ENCODE results near the gene ZC3H18.
A peak's percentile ranks its signal among the peaks of the same experiment; 100 is the strongest.
"Not testable (repeated sequence)": the region's sequence is repeated elsewhere in the genome, so short reads cannot be mapped to it uniquely, and the experiment has no call there.

ZC3H18 gene

DNA sequence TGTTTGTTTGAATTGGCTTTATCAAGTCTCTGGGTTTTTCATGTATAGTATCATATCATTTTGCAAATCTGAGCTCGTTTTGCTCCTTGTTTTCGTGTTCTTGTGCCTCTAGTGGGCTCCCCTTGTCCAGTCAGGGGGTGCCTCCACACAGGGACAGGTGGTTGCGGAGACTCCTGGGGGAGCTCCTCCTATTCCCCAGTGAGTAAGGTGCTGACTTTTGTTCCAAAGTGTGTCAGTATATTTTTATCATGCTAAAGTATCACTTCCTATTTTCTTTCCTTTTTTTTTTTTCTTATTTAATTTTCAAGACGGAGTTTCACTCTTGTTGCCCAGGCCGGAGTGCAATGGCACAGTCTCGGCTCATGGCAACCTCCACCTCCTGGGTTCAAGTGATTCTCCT is 37.9 kb downstream of the ZC3H18 start:
- no peak for DNase-seq

DNA sequence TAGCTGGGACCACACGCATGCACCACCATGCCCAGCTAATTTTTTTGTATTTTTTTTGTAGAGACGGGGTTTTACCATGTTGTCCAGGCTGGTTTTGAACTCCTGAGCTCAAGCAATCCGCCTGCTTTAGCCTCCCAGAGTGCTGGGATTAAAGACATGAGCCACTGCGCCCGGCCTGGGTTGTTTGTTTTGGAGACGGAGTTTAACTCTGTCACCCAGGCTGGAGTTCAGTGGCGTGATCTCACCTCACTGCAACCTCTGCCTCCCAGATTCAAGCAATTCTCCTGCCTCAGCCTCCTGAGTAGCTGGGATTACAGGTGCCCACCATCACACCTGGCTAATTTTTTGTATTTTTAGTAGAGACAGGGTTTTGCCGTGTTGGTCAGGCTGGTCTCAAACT is 39.2 kb downstream of the ZC3H18 start:
- not testable (repeated sequence) for DNase-seq

DNA sequence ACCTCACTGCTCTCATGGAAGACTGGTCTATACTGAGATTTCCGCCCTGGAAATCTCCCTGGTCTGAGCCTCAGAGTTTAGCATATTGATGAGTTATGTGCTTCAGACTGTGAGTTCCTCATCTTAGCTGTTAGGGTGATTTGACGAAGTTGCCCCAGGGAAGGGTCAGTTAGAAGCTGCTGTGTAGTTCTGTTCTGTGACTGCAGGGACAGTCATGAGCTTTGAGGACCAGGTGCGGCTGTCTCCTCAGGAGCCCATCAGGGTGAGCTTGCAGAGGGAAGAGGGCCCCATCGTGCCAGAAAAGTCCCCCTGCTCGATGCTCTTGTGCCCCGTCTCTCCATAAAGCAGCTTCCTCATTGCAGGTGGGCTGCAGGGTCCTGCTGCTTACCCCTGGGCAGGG is 39.9 kb downstream of the ZC3H18 start:
- no peak for DNase-seq

DNA sequence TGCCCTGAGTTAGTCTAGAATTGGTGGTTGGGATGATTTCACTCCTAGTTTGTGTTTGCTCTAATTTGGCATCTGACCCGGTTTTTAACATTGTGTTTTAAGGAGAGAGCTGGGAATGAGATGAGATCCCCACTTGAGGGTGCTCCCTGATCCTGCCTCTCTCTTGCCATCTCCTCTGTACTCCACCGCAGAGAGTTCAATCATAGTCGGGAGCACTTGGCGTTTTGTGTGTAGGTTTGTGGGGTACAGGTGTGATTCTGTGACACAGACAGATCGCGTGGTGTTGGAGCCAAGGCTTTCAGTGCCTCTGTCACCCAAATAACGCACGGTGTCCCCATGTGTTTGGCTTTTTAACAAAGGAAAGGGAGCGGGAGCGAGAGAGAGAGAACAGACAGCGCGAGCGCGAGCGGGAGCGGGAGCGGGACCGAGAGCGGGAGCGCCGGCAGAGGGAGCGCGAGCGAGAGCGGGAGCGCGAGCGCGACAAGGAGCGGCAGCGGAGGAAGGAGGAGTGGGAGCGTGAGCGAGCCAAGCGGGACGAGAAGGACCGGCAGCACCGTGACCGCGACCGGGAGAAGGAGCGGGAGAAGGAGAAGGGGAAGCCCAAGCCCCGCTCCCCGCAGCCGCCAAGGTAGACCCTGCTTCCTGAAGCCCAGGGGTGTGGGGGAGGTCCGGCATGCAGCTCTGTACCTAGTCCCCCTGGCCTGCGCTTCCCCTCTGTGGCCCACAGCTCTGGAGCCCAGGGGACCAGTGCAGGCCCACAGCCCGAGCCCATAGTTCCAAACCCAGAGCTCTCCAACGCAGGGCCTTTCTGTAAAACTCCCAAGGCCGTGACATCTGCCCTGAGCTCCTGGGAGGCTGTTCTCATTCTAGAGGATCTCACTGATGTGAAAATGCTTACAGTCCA is 41.0 kb downstream of the ZC3H18 start:
- no peak for DNase-seq

DNA sequence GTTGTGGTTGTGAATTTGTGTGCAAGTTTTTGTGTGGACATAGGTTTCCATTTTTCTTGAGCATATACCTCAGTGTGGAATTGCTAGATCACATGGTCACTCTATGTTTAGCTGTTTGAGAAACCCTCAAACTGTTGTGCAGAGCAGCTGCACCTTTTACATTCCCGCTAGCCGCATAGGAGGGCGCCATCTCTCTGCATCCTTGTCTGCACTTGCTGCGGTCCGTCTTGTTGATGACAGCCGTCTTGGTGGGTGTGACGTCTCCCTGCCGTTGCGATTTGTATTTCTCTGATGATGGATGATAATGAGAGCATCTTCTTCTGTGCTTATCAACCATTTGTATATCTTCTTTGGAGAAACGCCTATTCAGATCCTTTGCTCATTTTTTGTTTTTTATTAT is 43.1 kb downstream of the ZC3H18 start:
- DNase-seq: no peak

DNA sequence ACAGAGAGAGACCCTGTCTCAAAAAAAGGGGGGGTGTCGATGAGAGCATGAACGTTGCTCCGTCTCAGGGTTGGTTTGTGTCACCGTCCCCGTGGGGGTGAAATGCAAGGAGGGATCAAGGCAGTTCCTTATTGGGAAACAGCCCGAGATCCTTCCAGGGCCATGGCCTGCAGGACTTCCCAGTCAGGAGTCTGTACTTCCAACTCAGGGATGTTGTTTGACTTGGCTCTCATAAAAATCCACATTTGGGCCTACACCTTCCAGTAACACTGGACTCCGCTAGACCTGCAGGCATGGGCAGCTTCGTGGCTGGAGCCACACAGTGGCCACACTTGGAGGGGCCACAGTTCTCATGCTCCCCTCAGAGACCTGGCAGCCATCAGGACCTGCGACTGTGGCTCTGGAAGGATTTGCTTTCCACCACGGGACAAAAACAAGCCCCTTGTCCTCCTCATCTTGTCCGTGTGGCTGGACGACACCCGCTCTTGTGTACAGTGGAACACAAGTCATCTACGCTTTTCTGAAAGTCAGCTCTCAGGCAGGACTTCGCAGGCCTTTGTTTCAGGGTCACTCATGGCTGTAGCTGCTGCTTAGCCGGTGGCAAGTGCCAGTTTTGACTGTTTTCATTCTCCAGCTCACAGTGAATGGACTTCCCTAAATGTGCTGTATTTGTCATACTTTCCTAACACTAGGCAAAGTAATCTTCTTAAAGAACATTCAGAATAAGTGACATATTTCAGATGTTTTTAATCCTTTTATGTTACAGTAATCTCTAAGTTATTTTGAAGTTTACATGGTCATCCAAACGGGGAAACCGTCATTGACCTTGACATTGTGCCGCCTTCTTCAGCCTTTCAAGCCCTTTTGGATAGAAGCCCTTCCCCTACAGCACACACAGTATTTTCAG is 44.0 kb downstream of the ZC3H18 start:
- DNase-seq: no peak

DNA sequence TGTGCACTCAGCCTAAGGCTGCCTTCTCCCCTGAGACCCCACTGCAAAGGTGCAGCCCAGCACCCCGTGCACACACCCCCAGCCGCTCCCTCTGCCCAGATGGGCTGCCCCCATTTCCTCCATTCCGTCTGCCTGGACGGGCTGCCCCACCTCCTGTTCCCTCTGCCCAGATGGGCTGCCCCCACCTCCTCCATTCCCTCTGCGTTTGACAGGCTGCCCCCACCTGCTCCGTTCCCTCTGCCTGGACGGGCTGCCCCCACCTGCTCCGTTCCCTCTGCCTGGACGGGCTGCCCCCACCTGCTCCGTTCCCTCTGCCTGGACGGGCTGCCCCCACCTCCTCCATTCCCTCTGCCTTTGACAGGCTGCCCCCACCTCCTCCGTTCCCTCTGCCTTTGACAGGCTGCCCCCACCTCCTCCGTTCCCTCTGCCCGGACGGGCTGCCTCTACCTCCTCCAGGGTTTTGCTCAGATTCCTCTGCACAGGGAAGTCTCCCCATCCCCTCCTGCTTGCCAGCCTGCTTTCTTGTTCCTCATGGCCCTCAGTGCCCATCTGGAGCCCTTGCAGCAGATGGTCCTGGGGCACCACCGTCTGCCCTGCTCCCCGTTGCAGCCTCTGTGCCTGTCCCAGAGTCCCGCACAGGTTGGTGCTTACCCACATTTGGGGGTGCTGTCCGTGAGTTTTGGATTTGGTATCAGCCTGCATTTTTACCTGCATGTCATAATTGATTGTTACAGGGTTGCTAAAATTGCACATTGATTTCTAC is 44.8 kb downstream of the ZC3H18 start:
- no peak for DNase-seq

DNA sequence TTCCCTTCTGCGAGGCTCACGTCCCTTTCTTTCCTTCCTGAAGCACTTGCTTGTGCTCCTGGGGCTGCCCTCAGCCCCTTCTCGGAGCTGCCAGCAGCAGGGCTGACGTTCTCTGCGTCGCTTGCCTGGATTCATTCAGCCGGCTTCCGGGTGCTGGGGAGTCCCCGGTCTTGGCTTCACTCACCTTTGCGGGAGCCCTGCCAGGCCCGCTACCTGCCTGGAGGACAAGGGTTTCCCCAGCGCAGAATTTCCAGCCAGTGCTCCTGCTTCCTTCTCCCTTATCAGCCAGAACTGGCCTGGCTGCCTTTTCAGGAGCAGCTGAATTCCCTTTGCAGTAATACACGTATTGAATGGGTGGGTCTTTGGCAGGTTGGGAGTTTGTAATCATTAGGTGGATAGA is 46.1 kb downstream of the ZC3H18 start:
- DNase-seq: no peak

DNA sequence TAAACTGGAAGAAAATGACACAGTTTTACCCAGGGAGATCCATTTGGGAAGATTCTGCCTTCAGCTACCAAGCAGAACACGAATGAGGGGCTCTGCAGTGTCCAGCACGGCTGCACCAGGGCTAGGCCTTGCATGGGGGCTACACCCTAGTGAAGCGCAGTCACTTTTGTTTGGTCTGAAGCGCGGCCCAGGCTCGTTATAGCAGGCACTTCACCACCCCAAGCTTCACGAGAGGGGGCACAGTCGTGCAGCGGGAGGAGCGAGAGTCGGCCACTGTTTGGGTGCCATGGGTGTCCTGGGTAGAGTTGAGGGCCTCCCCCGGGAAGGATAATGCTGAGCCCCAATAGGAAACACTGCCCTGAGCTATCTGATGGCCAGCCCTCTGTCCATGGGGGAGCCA is 46.5 kb downstream of the ZC3H18 start:
- no peak for DNase-seq

DNA sequence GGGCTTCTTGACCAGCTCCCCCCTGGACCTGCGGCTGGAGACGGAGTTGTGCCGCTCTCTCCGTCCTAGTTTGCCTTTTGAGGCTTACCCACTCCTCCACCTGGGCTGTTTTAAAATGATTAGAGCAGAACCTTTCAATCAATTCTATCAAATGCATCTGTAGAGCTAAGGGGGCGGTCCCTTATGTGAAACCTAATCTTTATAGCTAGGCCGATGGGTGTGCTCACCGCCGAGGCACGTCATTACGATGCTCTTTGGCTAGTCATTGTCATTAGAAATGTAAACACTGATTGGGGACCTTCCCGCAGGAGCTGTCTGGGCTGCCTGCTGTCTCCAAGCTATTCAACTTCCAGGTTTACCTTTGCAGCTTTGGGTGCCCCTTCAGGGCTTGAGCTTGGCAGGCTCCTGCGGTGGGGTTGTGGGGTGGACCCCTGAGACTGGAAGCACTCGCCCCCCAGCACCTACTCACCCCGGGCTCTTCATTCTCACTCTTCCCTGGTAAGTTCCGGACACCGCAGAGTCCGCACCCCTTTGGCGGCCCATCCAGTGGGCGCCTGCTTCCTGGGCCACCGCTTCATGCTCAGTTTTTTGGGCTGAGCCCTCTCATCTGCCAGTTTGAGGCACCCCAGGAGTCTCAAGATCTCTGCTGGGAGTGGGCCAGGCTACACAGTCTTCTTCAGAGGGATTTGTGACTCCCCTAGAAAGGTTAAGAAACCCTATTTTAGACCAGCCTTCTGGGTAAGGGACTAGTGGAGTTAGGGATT is 47.2 kb downstream of the ZC3H18 start:
- peak; percentile 43 for DNase-seq

DNA sequence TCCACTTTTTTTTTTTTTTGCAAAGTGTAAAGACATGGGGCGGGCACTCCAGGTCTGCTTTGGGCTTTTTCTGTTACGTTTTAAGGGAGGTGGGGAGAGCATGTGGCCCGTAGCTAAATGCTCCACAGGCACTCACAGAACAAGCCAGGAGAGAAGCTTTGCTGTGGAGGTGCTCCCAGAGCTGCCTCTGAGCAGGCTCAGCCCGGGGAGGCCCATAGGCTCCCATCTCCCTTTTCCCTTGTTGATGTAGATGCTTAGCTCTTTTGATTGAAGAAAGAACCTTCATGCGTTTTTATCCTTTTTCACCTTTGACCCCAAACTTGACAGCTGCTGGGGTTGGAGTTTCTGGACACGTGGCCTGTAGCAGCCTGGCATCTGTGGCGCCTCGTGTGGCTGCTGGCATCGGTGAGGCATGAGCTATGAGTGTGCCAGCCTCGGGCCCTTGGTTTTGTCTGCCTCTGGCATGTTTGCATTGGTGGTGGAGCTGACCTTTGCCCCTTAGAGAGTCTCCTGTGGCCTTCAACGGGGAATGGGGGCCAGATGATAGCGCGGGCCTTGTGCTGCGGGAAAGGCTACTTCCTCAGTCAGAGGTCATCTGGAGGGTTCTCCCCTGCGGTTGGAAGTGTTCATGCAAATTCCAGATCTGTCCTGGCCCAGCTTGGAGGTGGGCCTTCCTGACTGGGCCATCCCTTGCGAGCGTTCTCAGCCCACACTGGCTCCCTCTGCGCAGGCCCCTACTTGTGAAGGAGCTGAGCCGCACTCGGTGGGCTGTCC is 48.2 kb downstream of the ZC3H18 start:
- DNase-seq: no peak

DNA sequence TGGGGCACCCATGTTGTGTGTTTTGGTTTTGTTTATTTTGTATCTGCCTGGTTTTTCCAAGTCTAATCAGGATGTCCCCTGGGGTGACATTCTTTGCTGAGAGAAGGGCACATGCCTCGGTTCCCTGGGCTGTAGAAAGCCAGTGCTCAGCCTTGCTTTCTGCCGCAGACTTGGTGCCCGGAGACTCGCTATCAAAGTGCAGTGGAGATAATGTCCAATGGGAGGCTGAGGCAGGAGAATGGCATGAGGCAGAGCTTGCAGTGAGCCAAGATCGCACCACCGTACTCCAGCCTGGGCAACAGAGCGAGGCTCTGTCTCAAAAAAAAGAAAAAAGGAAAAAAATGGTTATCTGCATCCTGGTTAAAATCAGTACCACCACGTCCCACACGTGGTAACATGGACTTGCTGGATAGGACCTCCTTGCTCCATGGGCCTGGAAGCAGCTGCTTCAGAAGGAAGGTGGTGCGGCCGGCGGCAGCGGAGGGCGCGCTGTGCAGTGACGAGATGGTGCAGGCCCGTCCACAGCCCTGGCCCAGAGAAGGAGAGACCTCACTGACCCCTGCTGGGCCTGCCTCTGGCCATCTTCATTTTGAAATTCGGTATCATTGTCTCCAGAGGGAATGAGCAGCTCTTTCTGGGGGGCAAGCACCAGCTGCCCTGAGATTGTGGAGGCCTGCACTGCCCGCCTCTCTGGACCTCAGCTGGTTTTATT is 48.9 kb downstream of the ZC3H18 start:
- DNase-seq: no peak

DNA sequence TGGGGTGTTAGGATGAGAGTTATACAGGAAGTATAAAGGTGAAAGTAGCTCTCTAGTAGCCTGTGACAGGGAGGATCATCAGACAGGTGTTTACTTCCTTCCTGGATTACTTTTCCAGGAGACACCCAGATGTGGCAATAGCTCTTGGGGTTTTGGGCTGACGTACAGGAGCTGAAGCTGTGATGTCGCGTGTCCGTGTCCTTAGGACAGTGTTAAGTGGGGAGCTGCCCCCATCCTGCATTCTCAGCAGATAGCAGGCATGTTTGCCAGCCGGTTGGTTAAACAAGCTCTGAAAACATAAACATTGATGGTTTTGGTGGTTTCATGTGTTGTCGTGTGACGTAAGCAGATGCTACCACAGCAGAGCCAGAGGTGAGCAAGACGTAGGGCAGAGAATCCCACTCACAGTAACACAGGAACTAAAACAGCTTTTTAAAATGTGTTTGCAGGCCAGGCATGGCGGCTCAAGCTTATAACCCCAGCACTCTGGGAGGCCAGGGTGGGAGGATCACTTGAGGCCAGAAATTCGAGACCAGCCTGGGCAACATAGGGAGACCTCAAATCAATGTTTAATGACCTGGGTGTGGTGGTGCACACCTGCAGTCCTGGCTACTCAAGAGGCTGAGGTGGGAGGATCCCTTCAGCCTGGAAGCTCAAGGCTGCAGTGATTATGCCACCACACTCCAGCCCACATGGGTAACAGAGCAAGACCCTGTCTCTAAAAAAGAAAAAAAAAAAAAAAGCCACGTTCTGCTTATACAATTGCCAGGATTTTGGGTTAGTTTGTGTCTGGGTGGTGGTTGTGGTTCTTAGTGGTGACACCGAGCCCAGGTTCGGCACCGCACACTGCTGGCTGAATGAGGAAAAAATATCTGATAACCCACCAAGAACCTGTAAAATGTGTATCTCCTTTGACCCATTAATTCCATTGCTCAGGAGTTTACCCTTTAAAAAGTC is 49.9 kb downstream of the ZC3H18 start:
- no peak for DNase-seq

DNA sequence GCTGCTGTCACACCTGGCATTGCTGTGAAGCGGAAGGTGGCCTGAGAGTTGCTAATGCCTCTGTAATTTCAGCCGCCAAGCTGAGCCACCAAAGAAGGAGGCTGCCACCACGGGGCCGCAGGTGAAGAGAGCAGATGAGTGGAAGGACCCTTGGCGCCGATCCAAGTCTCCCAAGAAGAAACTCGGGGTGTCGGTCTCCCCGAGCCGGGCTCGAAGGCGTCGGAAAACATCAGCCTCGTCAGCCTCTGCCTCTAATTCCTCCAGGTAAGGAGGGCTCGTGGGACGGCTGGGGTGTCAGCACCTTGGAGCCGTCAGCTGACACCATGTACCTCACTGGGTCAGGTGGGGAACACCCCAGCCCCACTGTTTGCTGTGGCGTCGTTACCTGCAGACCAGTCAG is 51.9 kb downstream of the ZC3H18 start:
- DNase-seq: no peak

DNA sequence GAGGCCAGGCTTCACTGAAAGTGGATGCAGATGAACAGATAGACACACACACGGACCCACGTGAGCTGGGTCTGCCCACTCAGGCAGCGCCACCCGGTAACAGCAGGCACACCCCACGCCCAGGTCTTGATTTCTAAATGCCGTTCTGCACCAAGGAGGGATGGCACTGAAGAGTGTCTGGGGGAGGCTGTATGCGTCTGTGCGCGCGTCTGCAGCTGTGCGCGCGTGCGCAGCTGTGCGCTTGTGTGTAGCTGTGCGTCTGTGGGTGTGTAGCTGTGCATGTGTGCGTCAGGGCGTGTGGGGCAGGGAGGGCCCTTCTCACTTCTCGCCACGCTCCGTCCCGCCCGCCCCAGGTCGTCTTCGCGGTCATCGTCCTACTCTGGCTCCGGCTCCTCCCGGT is 52.7 kb downstream of the ZC3H18 start:
- no peak for DNase-seq

DNA sequence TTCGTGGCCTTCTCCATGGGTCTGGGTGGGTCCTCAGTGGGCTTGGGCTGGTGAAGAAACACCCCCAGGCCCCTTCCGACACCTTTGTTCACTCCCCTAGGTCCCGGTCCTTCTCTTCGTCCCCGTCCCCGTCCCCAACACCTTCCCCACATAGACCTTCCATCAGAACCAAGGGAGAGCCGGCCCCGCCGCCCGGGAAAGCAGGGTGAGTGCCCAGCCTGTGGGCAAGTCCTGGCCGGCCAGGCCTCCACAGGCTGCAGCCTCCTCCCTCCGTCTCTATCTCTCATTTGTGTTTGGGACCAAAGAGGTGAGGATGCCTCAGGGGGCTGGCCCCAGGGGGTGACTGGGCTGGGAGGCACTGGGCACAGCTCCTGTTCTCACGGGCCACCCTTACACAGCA is 53.7 kb downstream of the ZC3H18 start:
- DNase-seq: no peak

DNA sequence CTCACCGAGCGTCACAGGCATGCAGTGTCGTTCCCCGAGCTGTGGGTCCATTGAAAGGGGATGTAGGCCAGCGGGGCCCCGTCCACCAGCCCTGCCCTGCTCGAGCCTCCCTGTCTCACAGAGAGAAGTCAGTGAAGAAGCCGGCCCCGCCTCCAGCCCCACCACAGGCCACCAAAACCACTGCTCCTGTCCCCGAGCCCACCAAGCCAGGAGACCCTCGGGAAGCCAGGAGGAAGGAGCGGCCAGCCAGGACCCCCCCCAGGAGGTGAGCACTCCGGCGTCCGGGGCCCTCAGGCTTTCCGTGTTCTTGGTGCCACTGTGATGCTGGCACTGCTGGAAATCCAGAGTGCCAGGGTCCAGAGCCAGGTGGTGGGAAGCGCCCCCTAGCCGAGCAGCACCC is 54.3 kb downstream of the ZC3H18 start:
- no peak for DNase-seq

DNA sequence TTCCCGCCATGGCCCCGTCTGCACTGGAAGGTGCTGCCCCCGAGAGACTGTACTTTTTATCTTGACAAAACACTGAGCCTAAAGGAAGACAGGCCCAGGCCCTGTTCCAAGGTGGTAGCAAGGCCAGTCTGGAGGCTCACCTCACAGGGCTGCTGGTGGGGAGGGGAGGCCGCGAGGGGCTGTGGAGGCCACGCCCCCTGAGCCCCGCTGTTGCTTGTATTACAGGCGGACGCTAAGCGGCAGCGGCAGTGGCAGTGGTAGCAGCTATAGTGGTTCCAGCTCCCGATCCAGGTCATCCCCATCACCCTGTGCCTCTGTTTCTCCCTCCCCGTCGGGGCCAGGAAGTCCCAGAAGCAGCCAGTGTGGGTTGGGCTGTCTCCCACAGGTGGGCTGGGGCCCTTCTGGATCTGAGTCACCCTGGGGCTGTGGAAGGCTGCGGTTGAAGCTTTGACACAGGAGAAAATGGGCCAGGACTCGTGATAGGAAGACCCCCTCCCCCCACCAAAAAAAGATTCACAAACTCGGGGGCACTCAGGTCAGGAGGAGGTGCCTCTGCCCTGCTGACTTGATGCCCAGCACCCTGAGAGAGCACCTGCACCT is 54.9 kb downstream of the ZC3H18 start:
- no peak for DNase-seq

DNA sequence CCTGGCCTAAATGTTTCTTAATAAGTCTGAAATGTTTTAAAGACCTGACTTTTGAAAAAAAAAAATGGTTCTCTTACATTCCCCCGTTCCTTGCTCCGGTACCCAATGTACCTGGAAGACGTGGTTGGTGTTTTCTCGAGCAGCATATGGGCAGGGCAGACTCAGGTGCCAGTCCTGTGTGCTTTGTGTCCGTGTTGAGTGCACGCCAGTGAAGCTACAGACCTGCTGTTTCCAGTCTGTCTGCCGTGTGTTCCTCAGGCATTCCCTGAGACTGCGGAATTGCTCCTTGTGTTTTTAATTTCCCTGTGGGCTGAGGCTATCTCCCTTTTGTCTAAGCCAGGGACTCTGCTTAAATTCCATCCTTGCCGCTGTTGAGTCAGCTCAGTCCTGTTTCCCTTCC is 56.4 kb downstream of the ZC3H18 start:
- DNase-seq: no peak
